HG03135 (cell line): ENCODE data around the gene SRPK2.
"Not testable (repeated sequence)": the region's sequence is repeated elsewhere in the genome, so short reads cannot be mapped to it uniquely, and the experiment has no call there.

Source experiments
- ATAC-seq: cut with Tn5 transposase; IDR thresholded peaks from one replicate; pipeline ENCODE4 v1.9.1; 2021; ENCODE audit warnings: mild to moderate bottlenecking, moderate library complexity; ENCODE audit not compliant: unreplicated experiment

Gene SRPK2

GRCh38 chr7:105268511-105269392 is 120.0 kb downstream of the SRPK2 start:
- ATAC-seq, result peak; percentile 68

GRCh38 chr7:105268056-105268455 is 120.7 kb downstream of the SRPK2 start:
- ATAC-seq, result peak; percentile 43

GRCh38 chr7:105267244-105267643 is 121.5 kb downstream of the SRPK2 start:
- no peak for ATAC-seq

- no peak for ATAC-seq
Measured at GRCh38 chr7:105264707-105265106, 124.0 kb downstream of the SRPK2 start.

GRCh38 chr7:105261689-105262088 is 127.0 kb downstream of the SRPK2 start:
- ATAC-seq, result no peak

GRCh38 chr7:105260201-105260871 is 128.4 kb downstream of the SRPK2 start:
- not testable (repeated sequence) for ATAC-seq

GRCh38 chr7:105258919-105259318 is 129.8 kb downstream of the SRPK2 start:
- not testable (repeated sequence) for ATAC-seq

- ATAC-seq, result no peak
Measured at GRCh38 chr7:105257338-105257737, 131.4 kb downstream of the SRPK2 start.

GRCh38 chr7:105256761-105257231 is 131.9 kb downstream of the SRPK2 start:
- ATAC-seq, result no peak

GRCh38 chr7:105250706-105251105 is 138.0 kb downstream of the SRPK2 start:
- ATAC-seq, result no peak

GRCh38 chr7:105250239-105250638 is 138.5 kb downstream of the SRPK2 start:
- no peak for ATAC-seq

GRCh38 chr7:105249216-105249615 is 139.5 kb downstream of the SRPK2 start:
- no peak for ATAC-seq

GRCh38 chr7:105246679-105247078 is 142.0 kb downstream of the SRPK2 start:
- ATAC-seq, result no peak

GRCh38 chr7:105246256-105246655 is 142.5 kb downstream of the SRPK2 start:
- ATAC-seq, result no peak

- ATAC-seq, result no peak
Measured at GRCh38 chr7:105245398-105246114, 143.2 kb downstream of the SRPK2 start.

GRCh38 chr7:105244594-105244993 is 144.1 kb downstream of the SRPK2 start:
- no peak for ATAC-seq

- no peak for ATAC-seq
Measured at GRCh38 chr7:105241198-105241597, 147.5 kb downstream of the SRPK2 start.

- no peak for ATAC-seq
Measured at GRCh38 chr7:105238198-105238765, 150.4 kb downstream of the SRPK2 start.

GRCh38 chr7:105234886-105235285 is 153.8 kb downstream of the SRPK2 start:
- ATAC-seq, result no peak

- ATAC-seq, result not testable (repeated sequence)
Measured at GRCh38 chr7:105232829-105233291, 155.9 kb downstream of the SRPK2 start.

GRCh38 chr7:105230486-105230885 is 158.2 kb downstream of the SRPK2 start:
- no peak for ATAC-seq
